GM10248 (cell line): Measurements from ENCODE around the gene PROM1.

Experiments used
- CTCF ChIA-PET: fragments of 300-600 bp; sonication (Branson Sonifier 250); formaldehyde crosslinking; extraction: SDS; loops from one replicate; lab custom pipeline; 2021; ENCODE audit warnings: antibody characterized with exemption; lab: Yijun Ruan, JAX
- POLR2A ChIA-PET: fragments of 350-650 bp; sonication (Branson Sonifier 250); formaldehyde crosslinking; extraction: SDS; loops from one replicate; lab custom pipeline; 2020; ENCODE audit warnings: antibody characterized with exemption; lab: Yijun Ruan, JAX
- DNase-seq: peaks from one replicate; pipeline ENCODE4 v3.0.0; 2012; ENCODE audit errors: extremely low spot score
- CTCF ChIP-seq: IDR thresholded peaks from 2 replicates; pipeline ENCODE4 v1.5.1; 2012; ENCODE audit warnings: mild to moderate bottlenecking, low read depth; ENCODE audit errors: extremely low read depth, missing control alignments, control extremely low read depth

PROM1 gene

GRCh38 chr4:15983610-15984009 lies 100.2 kb downstream of the PROM1 start:
- no peak for TF ChIP-seq CTCF
- ChIA-PET CTCF (interaction anchor here (1.3 to 1.6 kb wide), 2 partner anchors 18 to 20 kb away, joined by 3 to 4 read pairs; partner anchors contain the start of gene FGFBP2), POLR2A (no interaction called here)
- DNase-seq: no peak

- ChIA-PET CTCF (interaction anchor here (1.3 to 2.1 kb wide), 3 partner anchors 19 to 100 kb away, joined by 3 to 8 read pairs (median 4); partner anchors contain the start of gene FGFBP2), POLR2A (no interaction called here)
- TF ChIP-seq CTCF: no peak
- DNase-seq: no peak
These were observed 100.8 kb downstream of the PROM1 start for GRCh38 chr4:15982842-15983524.

GRCh38 chr4:15976456-15977447 lies 107.1 kb downstream of the PROM1 start:
- TF ChIP-seq CTCF: no peak
- CTCF ChIA-PET: interaction anchor here (0.6 to 3.1 kb wide), 3 partner anchors 25 to 172 kb away, joined by 3 to 13 read pairs (median 4); no protein-coding TSS in a partner anchor
- POLR2A ChIA-PET: no interaction called here
- DNase-seq: no peak

- no peak for TF ChIP-seq CTCF
- POLR2A ChIA-PET: no interaction called here
- DNase-seq: no peak
- CTCF ChIA-PET: interaction anchor here (1.2 to 1.9 kb wide), 3 partner anchors 15 to 88 kb away, joined by 3 to 8 read pairs (median 3); no protein-coding TSS in a partner anchor
These were observed 112.6 kb downstream of the PROM1 start for GRCh38 chr4:15971068-15971801.

GRCh38 chr4:15968551-15969300 lies 115.1 kb downstream of the PROM1 start:
- ChIA-PET CTCF (no interaction called here), POLR2A (no interaction called here)
- TF ChIP-seq CTCF: no peak
- DNase-seq: no peak
